ENCODE results near the gene ZC3H4. TPM values are rescaled to one million over a fixed set of nuclear protein-coding genes. Genes with fewer than 3 reads are reported as not detected.

The ZC3H4 gene
- total and polyA plus RNA-seq, 2 donors from 2014 or later: 5.7 to 55.2 TPM

DNA sequence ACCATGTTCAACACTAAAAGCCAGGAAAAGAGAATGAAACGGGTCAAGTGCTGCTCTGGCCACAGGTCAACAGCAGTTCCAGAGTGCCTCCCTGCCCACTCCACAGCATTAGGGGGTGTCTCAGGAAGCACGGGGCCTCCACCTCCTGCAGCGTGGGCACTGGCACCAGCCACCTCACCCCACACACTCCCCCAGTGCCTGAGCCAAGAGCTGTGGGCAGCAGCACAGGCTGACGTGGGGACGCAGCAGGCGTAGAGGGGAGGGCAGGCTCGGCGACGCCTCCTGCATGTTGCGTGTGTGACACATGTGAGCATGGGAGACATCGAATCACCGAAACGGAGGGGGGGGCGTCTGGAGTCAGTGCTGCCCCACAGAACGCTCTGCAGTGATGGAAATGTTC lies 43.8 kb downstream of the ZC3H4 start:
- Histone ChIP-seq H3K9me3 (ENCODE audit: control insufficient read depth in 2 of 3, insufficient read depth in 1 of 3, low read length in 3 of 3) (no peaks in the 10 kb centered on the region), H3K27ac (ENCODE audit: low read depth in 2 of 2, low read length in 2 of 2) (no peak overlapping the region), H3K4me1 (ENCODE audit: control insufficient read depth in 2 of 3, insufficient read depth in 2 of 3, low read depth in 1 of 3, low read length in 3 of 3) (no peaks in the 10 kb centered on the region), H3K4me3 (ENCODE audit: low read length in 3 of 3) (no peak overlapping the region), H3K36me3 (ENCODE audit: control insufficient read depth in 2 of 3, insufficient read depth in 3 of 3, low read length in 3 of 3) (peaks cover 0 to 24% (median 23%) of the 10 kb centered on the region in 3 donors), H3K27me3 (ENCODE audit: control insufficient read depth, insufficient read depth, low read length) (no peaks in the 10 kb centered on the region), H3K9ac (ENCODE audit: low read length in 3 of 3) (no peak overlapping the region)
- TF ChIP-seq, protein P1, sequence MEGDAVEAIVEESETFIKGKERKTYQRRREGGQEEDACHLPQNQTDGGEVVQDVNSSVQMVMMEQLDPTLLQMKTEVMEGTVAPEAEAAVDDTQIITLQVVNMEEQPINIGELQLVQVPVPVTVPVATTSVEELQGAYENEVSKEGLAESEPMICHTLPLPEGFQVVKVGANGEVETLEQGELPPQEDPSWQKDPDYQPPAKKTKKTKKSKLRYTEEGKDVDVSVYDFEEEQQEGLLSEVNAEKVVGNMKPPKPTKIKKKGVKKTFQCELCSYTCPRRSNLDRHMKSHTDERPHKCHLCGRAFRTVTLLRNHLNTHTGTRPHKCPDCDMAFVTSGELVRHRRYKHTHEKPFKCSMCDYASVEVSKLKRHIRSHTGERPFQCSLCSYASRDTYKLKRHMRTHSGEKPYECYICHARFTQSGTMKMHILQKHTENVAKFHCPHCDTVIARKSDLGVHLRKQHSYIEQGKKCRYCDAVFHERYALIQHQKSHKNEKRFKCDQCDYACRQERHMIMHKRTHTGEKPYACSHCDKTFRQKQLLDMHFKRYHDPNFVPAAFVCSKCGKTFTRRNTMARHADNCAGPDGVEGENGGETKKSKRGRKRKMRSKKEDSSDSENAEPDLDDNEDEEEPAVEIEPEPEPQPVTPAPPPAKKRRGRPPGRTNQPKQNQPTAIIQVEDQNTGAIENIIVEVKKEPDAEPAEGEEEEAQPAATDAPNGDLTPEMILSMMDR (IDR thresholded peaks at IDR 0.05; ENCODE audit: borderline replicate concordance, extremely low read depth, insufficient read depth): no peak
- intact Hi-C loops (cut with DNase I): no loop called here
- no peak for DNase-seq
- FAIRE-seq: no peak

DNA sequence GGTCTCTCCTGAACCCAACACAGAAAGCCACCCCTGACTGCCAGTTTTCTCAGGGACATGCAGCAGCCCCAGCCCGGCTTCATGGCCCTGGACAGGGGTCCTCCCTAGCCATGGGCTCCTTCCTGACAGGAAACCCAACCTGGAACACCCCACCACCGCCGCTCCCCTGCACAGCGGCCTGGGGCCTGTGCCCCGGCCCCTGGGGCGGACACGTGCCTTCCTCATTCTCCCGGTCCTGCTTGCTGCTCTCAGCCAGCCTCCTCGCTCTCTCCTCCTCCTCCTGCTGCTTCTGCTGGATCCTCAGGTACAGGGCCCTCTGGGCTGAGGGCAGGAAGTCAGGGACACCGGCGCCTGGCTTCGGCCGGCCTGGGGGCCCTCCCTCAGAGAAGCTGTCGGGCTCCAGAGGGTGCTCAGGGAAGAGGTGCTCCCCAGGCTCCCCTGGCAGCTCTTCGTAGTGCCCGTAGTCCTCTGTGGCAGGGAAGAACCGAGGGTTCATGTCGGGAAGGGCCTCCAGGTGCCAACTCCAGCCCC lies 44.6 kb downstream of the ZC3H4 start:
- Histone ChIP-seq H3K9ac (ENCODE audit: low read length in 3 of 3) (no peak overlapping the region), H3K27ac (ENCODE audit: low read depth in 2 of 2, low read length in 2 of 2) (no peak overlapping the region), H3K4me1 (ENCODE audit: control insufficient read depth in 2 of 3, insufficient read depth in 2 of 3, low read depth in 1 of 3, low read length in 3 of 3) (no peaks in the 10 kb centered on the region), H3K27me3 (ENCODE audit: control insufficient read depth, insufficient read depth, low read length) (no peaks in the 10 kb centered on the region), H3K9me3 (ENCODE audit: control insufficient read depth in 2 of 3, insufficient read depth in 1 of 3, low read length in 3 of 3) (no peaks in the 10 kb centered on the region), H3K36me3 (ENCODE audit: control insufficient read depth in 2 of 3, insufficient read depth in 3 of 3, low read length in 3 of 3) (peaks cover 0 to 23% (median 18%) of the 10 kb centered on the region in 3 donors), H3K4me3 (ENCODE audit: low read length in 3 of 3) (no peak overlapping the region)
- intact Hi-C loops (cut with DNase I): no loop called here
- DNase-seq: no peak
- TF ChIP-seq, protein P1 (IDR thresholded peaks at IDR 0.05; ENCODE audit: borderline replicate concordance, extremely low read depth, insufficient read depth): no peak
- no peak for FAIRE-seq

DNA sequence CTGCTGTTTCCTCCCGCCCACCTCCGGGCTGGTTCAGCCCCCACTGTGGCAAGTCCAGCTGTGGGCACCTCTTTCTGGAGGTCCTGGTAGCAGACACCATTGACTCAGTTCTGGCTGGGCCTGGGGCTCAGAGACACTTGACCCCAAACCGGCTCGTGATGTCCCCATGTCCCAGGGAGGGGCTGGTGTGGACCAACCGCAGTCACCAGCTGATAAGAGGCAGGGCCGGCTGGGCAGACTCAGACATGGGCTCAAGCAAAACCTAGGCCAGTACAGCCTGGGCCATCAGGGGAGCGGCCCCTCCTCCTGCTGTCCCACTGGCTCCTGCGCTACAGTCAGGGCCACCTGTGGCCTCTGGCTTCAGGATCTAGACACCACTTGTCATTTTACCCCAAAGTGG lies 45.3 kb downstream of the ZC3H4 start:
- FAIRE-seq (no peak), DNase-seq (no peak)
- H3K9me3 ChIP-seq (ENCODE audit: control insufficient read depth in 2 of 3, insufficient read depth in 1 of 3, low read length in 3 of 3): no peaks in the 10 kb centered on the region
- H3K4me1 ChIP-seq (ENCODE audit: control insufficient read depth in 2 of 3, insufficient read depth in 2 of 3, low read depth in 1 of 3, low read length in 3 of 3): no peaks in the 10 kb centered on the region
- no peak overlapping the region for H3K27ac ChIP-seq (ENCODE audit: low read depth in 2 of 2, low read length in 2 of 2)
- peaks cover 0 to 23% (median 18%) of the 10 kb centered on the region in 3 donors for H3K36me3 ChIP-seq (ENCODE audit: control insufficient read depth in 2 of 3, insufficient read depth in 3 of 3, low read length in 3 of 3)
- H3K27me3 ChIP-seq (ENCODE audit: control insufficient read depth, insufficient read depth, low read length): no peaks in the 10 kb centered on the region
- no peak overlapping the region for H3K9ac ChIP-seq (ENCODE audit: low read length in 3 of 3)
- H3K4me3 ChIP-seq (ENCODE audit: low read length in 3 of 3): no peak overlapping the region
- intact Hi-C loops (cut with DNase I): no loop called here
- TF ChIP-seq, protein P1 (IDR thresholded peaks at IDR 0.05; ENCODE audit: borderline replicate concordance, extremely low read depth, insufficient read depth): no peak

Data from kidney (tissue), 14 donors.